A549 (cell line): ENCODE data around the gene FMNL2. TPM values are rescaled to one million over a fixed set of nuclear protein-coding genes. Genes with fewer than 3 reads are reported as not detected.

Experiments used
- ATAC-seq, 2 experiments: fragments of 200-7000 bp in 1 of 2; fragments of >200 bp in 1 of 2; cut with Nextera tagmentation in 1 of 2; cut with Tn5 transposase in 1 of 2; 3 replicates each; pipeline versions ENCODE4 v1.8.0 to v1.9.1; 2018 to 2020; ENCODE audit warnings: mild to moderate bottlenecking in 1 of 2, moderate library complexity in 1 of 2
- CTCF ChIA-PET: fragments of 300-600 bp; sonication (Branson Sonifier 250); formaldehyde crosslinking; extraction: SDS; loops from one replicate; lab custom pipeline; 2021; ENCODE audit warnings: antibody characterized with exemption, inconsistent platforms; lab: Yijun Ruan, JAX
- POLR2A ChIA-PET: fragments of 350-600 bp; formaldehyde crosslinking; extraction: SDS; loops from one replicate; lab custom pipeline; 2021; ENCODE audit warnings: antibody characterized with exemption, inconsistent platforms; lab: Yijun Ruan, JAX
- DNase-seq, 2 experiments: peaks; one replicate each; pipeline versions ENCODE4 v3.0.0 to v3.0.0-alpha.2; 2011 to 2016; ENCODE audit warnings: low read depth in 1 of 2, low spot score in 1 of 2
- FAIRE-seq: peaks from 2 replicates; lab custom pipeline; 2011; peaks lifted over from hg19 to GRCh38; lab: Jason Lieb, UNC
- H3K27ac ChIP-seq, 2 experiments: fragments of >200 bp; sonication (Bioruptor Twin); formaldehyde crosslinking; 3 replicates each; pipeline ENCODE4 v1.5.1; 2016 to 2017
- H3K4me1 ChIP-seq: fragments of >200 bp; sonication (Bioruptor Twin); formaldehyde crosslinking; 3 replicates; pipeline ENCODE4 v1.6.1; 2016
- H3K4me2 ChIP-seq: fragments of >200 bp; sonication (Bioruptor Twin); formaldehyde crosslinking; 3 replicates; pipeline ENCODE4 v1.6.1; 2016
- H3K4me3 ChIP-seq: fragments of >200 bp; sonication (Bioruptor Twin); formaldehyde crosslinking; 3 replicates; pipeline ENCODE4 v1.5.1; 2016
- H3K9me3 ChIP-seq: fragments of >200 bp; sonication (Bioruptor Twin); formaldehyde crosslinking; 3 replicates; pipeline ENCODE4 v1.6.1; 2016
- BCL3 ChIP-seq: fragments of >200 bp; sonication (Bioruptor Twin); formaldehyde crosslinking; IDR thresholded peaks from 3 replicates; pipeline ENCODE4 v1.6.1; 2016
- CBX2 ChIP-seq: fragments of 200-600 bp; sonication (generic); IDR thresholded peaks from 2 replicates; pipeline ENCODE4 v1.6.1; 2016; ENCODE audit warnings: low read depth, mild to moderate bottlenecking, borderline replicate concordance
- CBX8 ChIP-seq: fragments of 200-600 bp; sonication (generic); IDR thresholded peaks from 2 replicates; pipeline ENCODE4 v1.6.1; 2016
- CHD4 ChIP-seq: fragments of 200-600 bp; sonication (generic); IDR thresholded peaks from 2 replicates; pipeline ENCODE4 v1.6.1; 2016; ENCODE audit warnings: antibody characterized with exemption, mild to moderate bottlenecking, borderline replicate concordance
- EHF ChIP-seq: fragments of 250-450 bp; sonication (Bioruptor Pico); IDR thresholded peaks from 2 replicates; pipeline ENCODE4 v1.5.0; 2020; ENCODE audit warnings: mild to moderate bottlenecking
- EHMT2 ChIP-seq: fragments of 200-600 bp; sonication (generic); IDR thresholded peaks from 2 replicates; pipeline ENCODE4 v1.6.1; 2016; ENCODE audit warnings: antibody characterized with exemption, low read depth, mild to moderate bottlenecking, moderate library complexity
- FOSL2 ChIP-seq, 2 experiments: fragments of 450-650 bp in 1 of 2; fragments of >200 bp in 1 of 2; sonication (Bioruptor Twin) in 1 of 2; formaldehyde crosslinking; IDR thresholded peaks; 2 replicates each; pipeline versions ENCODE4 v1.5.0 to v1.6.1; 2016 to 2020; ENCODE audit warnings: mild to moderate bottlenecking in 1 of 2, moderate library complexity in 1 of 2
- GATA3 ChIP-seq: IDR thresholded peaks from 2 replicates; pipeline ENCODE4 v1.6.1; 2012; ENCODE audit warnings: borderline replicate concordance
- HDAC2 ChIP-seq: fragments of 200-600 bp; sonication (generic); IDR thresholded peaks from 2 replicates; pipeline ENCODE4 v1.6.1; 2016
- JUNB ChIP-seq: fragments of >200 bp; sonication (Bioruptor Twin); formaldehyde crosslinking; IDR thresholded peaks from 2 replicates; pipeline ENCODE4 v1.6.1; 2016
- KDM5A ChIP-seq: fragments of 200-600 bp; sonication (generic); IDR thresholded peaks from 2 replicates; pipeline ENCODE4 v1.6.1; 2016; ENCODE audit warnings: antibody characterized with exemption, mild to moderate bottlenecking
- MAZ ChIP-seq: fragments of 150-350 bp; IDR thresholded peaks from 2 replicates; pipeline ENCODE4 v1.6.1; 2014; ENCODE audit warnings: antibody characterized with exemption, low read depth, low read length, borderline replicate concordance
- MYC ChIP-seq: IDR thresholded peaks from 2 replicates; pipeline ENCODE4 v1.6.1; 2012; ENCODE audit warnings: mild to moderate bottlenecking, inconsistent platforms, low read length, improper control_type of control experiment, borderline replicate concordance
- NR3C1 ChIP-seq: fragments of >200 bp; sonication (Bioruptor Twin); formaldehyde crosslinking; IDR thresholded peaks from 3 replicates; pipeline ENCODE4 v1.6.1; 2017
- PHF8 ChIP-seq: fragments of 200-600 bp; sonication (generic); IDR thresholded peaks from 2 replicates; pipeline ENCODE4 v1.6.1; 2016; ENCODE audit warnings: low read depth, mild to moderate bottlenecking, antibody characterized with exemption, moderate library complexity, borderline replicate concordance
- POLR2AphosphoS2 ChIP-seq: conservative IDR thresholded peaks from 2 replicates; pipeline ENCODE4 v1.6.1; 2012; ENCODE audit warnings: low read length, improper control_type of control experiment, inconsistent platforms
- RAD21 ChIP-seq, 2 experiments: fragments of >200 bp in 1 of 2; sonication (Bioruptor Twin) in 1 of 2; formaldehyde crosslinking in 1 of 2; IDR thresholded peaks in 1 of 2; conservative IDR thresholded peaks in 1 of 2; 2 replicates in 1 of 2; 3 replicates in 1 of 2; pipeline ENCODE4 v1.6.1; 2012 to 2018; ENCODE audit warnings: inconsistent platforms in 1 of 2
- RARB ChIP-seq: fragments of 250-450 bp; sonication (Bioruptor Pico); IDR thresholded peaks from 2 replicates; pipeline ENCODE4 v1.8.0; 2021; ENCODE audit warnings: mild to moderate bottlenecking, moderate library complexity
- REST ChIP-seq: fragments of 200-600 bp; sonication (generic); IDR thresholded peaks from 2 replicates; pipeline ENCODE4 v1.6.1; 2016; ENCODE audit warnings: antibody characterized with exemption, mild to moderate bottlenecking, moderate library complexity
- SMC3 ChIP-seq: fragments of >200 bp; sonication (Bioruptor Twin); formaldehyde crosslinking; IDR thresholded peaks from 3 replicates; pipeline ENCODE4 v1.6.1; 2018; ENCODE audit warnings: inconsistent platforms
- TFCP2L1 ChIP-seq: fragments of 250-450 bp; sonication (Bioruptor Pico); IDR thresholded peaks from 2 replicates; pipeline ENCODE4 v1.5.0; 2021; ENCODE audit warnings: mild to moderate bottlenecking
- TP53 ChIP-seq: fragments of 250-450 bp; sonication (Bioruptor Pico); IDR thresholded peaks from 2 replicates; pipeline ENCODE4 v1.5.0; 2021; ENCODE audit warnings: mild to moderate bottlenecking, moderate library complexity
- ZNF302 ChIP-seq: fragments of 250-450 bp; sonication (Bioruptor Pico); IDR thresholded peaks from 2 replicates; pipeline ENCODE4 v1.9.0; 2021; ENCODE audit warnings: inconsistent platforms, mild to moderate bottlenecking, moderate library complexity
- WGBS: methylation state at CpG from one replicate; pipeline ENCODE4 v1.1.6; 2017; ENCODE audit errors: missing lambda C conversion rate; 5-methylcytosine and 5-hydroxymethylcytosine counted together
- polyA plus RNA-seq, 4 experiments: library from polyadenylated mRNA; depleted of rRNA in 3 of 4; stranded (reverse); fragments of >200 nt; fragmentation: RNase III in 1 of 4; extraction: RNeasy Plus Mini Kit Qiagen cat#74134 plus additional on column Dnase treatment in 1 of 4; gene quantifications; 2 replicates in 3 of 4; 3 replicates in 1 of 4; pipeline ENCODE4 v1.2.3, GENCODE V29; 2011 to 2017
- TF ChIP-seq, protein P1 (sequence below): fragments of >200 bp; sonication (Bioruptor Twin); formaldehyde crosslinking; IDR thresholded peaks from 2 replicates; pipeline ENCODE4 v1.6.1; 2016
- TF ChIP-seq, protein P2 (sequence below): IDR thresholded peaks from 2 replicates; pipeline ENCODE4 v1.6.1; 2012
- TF ChIP-seq, protein P3 (sequence below): fragments of 250-450 bp; sonication (Bioruptor Pico); IDR thresholded peaks from 2 replicates; pipeline ENCODE4 v1.5.0; 2021; ENCODE audit warnings: mild to moderate bottlenecking, moderate library complexity, borderline replicate concordance

Gene FMNL2
- polyA plus RNA-seq, 2 of the 4 experiments (the other 2 are of a cell fraction), result 27.9 to 36.5 TPM

GRCh38 chr2:152447897-152448296 lies 112.9 kb downstream of the FMNL2 start:
- H3K4me1 ChIP-seq, result peaks cover 38% of the 10 kb centered on the region
- no peak overlapping the region for H3K27ac ChIP-seq
- TF ChIP-seq GATA3 (no peak), TP53 (CRISPR knock-in tag) (no peak), MAZ (no peak), REST (no peak), CHD4 (no peak), EHF (CRISPR knock-in tag) (no peak), FOSL2 (IDR thresholded peaks at IDR 0.05) (no peak), FOSL2 (CRISPR knock-in tag; IDR thresholded peaks at IDR 0.05) (no peak), TFCP2L1 (CRISPR knock-in tag) (no peak), NR3C1 (no peak), HDAC2 (no peak), EHMT2 (no peak), SMC3 (no peak), RARB (CRISPR knock-in tag) (no peak)
- TF ChIP-seq, protein P1, sequence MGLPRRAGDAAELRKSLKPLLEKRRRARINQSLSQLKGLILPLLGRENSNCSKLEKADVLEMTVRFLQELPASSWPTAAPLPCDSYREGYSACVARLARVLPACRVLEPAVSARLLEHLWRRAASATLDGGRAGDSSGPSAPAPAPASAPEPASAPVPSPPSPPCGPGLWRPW, result no peak
- CTCF ChIA-PET, result no interaction called here
- no peak overlapping the region for H3K4me3 ChIP-seq
- POLR2A ChIA-PET, result no interaction called here
- H3K4me2 ChIP-seq, result no peak overlapping the region
- H3K9me3 ChIP-seq, result no peaks in the 10 kb centered on the region
- ATAC-seq, result no peak
- no peak for FAIRE-seq
- no peak for DNase-seq
- 94% methylated on average over 1 of the region's 1 CpG for WGBS

DNA sequence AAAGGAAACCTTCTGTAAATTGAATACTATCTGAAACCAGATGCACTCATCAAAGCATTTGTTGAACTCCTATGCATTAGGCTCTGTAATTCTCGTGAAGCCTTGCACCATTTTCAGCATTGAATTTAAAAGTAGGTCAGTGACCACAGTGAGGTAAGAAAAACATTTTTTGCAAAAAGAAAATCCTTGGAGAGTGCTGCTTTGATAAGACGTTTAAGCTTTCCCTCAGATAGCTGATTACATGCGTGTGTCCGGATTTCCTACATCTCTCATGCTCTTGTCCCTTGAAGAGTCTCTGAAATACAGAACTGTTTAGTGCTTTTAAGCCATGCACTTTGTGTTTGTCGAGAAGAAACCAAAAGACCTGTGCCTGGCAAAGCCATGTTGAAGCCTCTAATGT lies 113.6 kb downstream of the FMNL2 start:
- ChIA-PET CTCF (no interaction called here), POLR2A (no interaction called here)
- no peak overlapping the region for H3K4me3 ChIP-seq
- no peak overlapping the region for H3K4me2 ChIP-seq
- no peaks in the 10 kb centered on the region for H3K9me3 ChIP-seq
- H3K4me1 ChIP-seq, result peaks cover 41% of the 10 kb centered on the region
- no peak for FAIRE-seq
- ATAC-seq, result no peak
- H3K27ac ChIP-seq, result no peak overlapping the region
- DNase-seq, result no peak
- WGBS, result 90% methylated on average over 5 of the region's 5 CpGs
- TF ChIP-seq BCL3 (0 out of 3 replicates have a peak, but pooled peaks have one; percentile 13), KDM5A (no peak), ZNF302 (CRISPR knock-in tag) (no peak), MYC (no peak)
- TF ChIP-seq, protein P2, sequence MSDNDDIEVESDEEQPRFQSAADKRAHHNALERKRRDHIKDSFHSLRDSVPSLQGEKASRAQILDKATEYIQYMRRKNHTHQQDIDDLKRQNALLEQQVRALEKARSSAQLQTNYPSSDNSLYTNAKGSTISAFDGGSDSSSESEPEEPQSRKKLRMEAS, result no peak

DNA sequence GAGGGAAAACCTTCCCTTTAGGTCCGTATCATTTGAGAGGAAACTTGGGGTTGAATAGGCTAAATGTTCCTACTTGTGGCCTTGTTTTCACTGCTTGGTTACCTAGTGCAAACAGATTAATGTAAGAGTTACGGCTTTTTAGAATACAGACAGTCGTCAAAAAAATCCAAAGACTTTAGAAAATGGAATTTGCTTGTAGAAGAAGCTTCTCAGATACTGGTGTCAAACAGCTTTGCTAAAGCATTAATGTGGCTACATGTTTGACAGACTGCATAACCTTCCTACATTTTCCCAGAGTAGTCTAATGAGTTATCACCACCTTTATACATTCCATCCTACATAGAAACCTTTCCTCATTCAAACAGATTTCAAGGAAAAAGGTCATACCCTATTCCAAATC lies 114.6 kb downstream of the FMNL2 start:
- TF ChIP-seq CBX8 (no peak), PHF8 (no peak), TFCP2L1 (CRISPR knock-in tag) (no peak), CHD4 (no peak), RARB (CRISPR knock-in tag) (no peak), RAD21 (conservative IDR thresholded peaks at IDR 0.05 in 1 of 2, IDR thresholded peaks at IDR 0.05 in 1 of 2) (no peak), MAZ (no peak), SMC3 (no peak), GATA3 (no peak), JUNB (no peak), HDAC2 (no peak), ZNF302 (CRISPR knock-in tag) (no peak), POLR2AphosphoS2 (no peak), MYC (no peak), CBX2 (no peak)
- TF ChIP-seq, protein P3, sequence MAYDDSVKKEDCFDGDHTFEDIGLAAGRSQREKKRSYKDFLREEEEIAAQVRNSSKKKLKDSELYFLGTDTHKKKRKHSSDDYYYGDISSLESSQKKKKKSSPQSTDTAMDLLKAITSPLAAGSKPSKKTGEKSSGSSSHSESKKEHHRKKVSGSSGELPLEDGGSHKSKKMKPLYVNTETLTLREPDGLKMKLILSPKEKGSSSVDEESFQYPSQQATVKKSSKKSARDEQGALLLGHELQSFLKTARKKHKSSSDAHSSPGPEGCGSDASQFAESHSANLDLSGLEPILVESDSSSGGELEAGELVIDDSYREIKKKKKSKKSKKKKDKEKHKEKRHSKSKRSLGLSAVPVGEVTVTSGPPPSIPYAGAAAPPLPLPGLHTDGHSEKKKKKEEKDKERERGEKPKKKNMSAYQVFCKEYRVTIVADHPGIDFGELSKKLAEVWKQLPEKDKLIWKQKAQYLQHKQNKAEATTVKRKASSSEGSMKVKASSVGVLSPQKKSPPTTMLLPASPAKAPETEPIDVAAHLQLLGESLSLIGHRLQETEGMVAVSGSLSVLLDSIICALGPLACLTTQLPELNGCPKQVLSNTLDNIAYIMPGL (CRISPR knock-in tag), result no peak
- H3K27ac ChIP-seq, result no peak overlapping the region
- no peak for DNase-seq
- H3K4me2 ChIP-seq, result no peak overlapping the region
- no peak for ATAC-seq
- CTCF ChIA-PET, result interaction anchor here (1.0 kb wide), 1 partner anchor 15 kb away, joined by 4 read pairs; no protein-coding TSS in a partner anchor
- FAIRE-seq, result no peak
- peaks cover 36% of the 10 kb centered on the region for H3K4me1 ChIP-seq
- POLR2A ChIA-PET, result no interaction called here
- no peaks in the 10 kb centered on the region for H3K9me3 ChIP-seq
- no peak overlapping the region for H3K4me3 ChIP-seq
- whole genome bisulfite sequencing, result 86% methylated on average over 3 of the region's 3 CpGs
